ENCODE measurements around the gene PRLHR.

PRLHR gene

GRCh38 chr10:118547282-118547681 is 48.2 kb downstream of the PRLHR start:
- Histone ChIP-seq H3K36me3 (ENCODE audit: control insufficient read depth, low read depth, low read length) (no peaks in the 10 kb centered on the region), H3K9ac (ENCODE audit: low read length) (no peak overlapping the region), H3K27ac (ENCODE audit: low read length) (no peak overlapping the region), H3K4me1 (ENCODE audit: control insufficient read depth, low read depth, low read length) (no peaks in the 10 kb centered on the region), H3K27me3 (ENCODE audit: control insufficient read depth, insufficient read depth, low read length) (no peaks in the 10 kb centered on the region), H3K4me3 (ENCODE audit: low read length) (no peak overlapping the region), H3K9me3 (ENCODE audit: control insufficient read depth, low read depth, low read length) (no peaks in the 10 kb centered on the region)

GRCh38 chr10:118546479-118546878 is 49.0 kb downstream of the PRLHR start:
- no peak overlapping the region for H3K4me3 ChIP-seq (ENCODE audit: low read length)
- no peak overlapping the region for H3K27ac ChIP-seq (ENCODE audit: low read length)
- H3K27me3 ChIP-seq (ENCODE audit: control insufficient read depth, insufficient read depth, low read length) = no peaks in the 10 kb centered on the region
- H3K4me1 ChIP-seq (ENCODE audit: control insufficient read depth, low read depth, low read length) = no peaks in the 10 kb centered on the region
- H3K9ac ChIP-seq (ENCODE audit: low read length) = no peak overlapping the region
- no peaks in the 10 kb centered on the region for H3K9me3 ChIP-seq (ENCODE audit: control insufficient read depth, low read depth, low read length)
- no peaks in the 10 kb centered on the region for H3K36me3 ChIP-seq (ENCODE audit: control insufficient read depth, low read depth, low read length)

- H3K4me3 ChIP-seq (ENCODE audit: low read length) = no peak overlapping the region
- no peaks in the 10 kb centered on the region for H3K9me3 ChIP-seq (ENCODE audit: control insufficient read depth, low read depth, low read length)
- no peaks in the 10 kb centered on the region for H3K27me3 ChIP-seq (ENCODE audit: control insufficient read depth, insufficient read depth, low read length)
These were observed 50.1 kb downstream of the PRLHR start for GRCh38 chr10:118545381-118545780.

GRCh38 chr10:118544401-118544948 is 51.0 kb downstream of the PRLHR start:
- no peak overlapping the region for H3K27ac ChIP-seq (ENCODE audit: low read length)

More at GRCh38 chr10:118545381-118545780, 50.1 kb downstream of the PRLHR start:
- Histone ChIP-seq H3K9ac (ENCODE audit: low read length) (no peak overlapping the region), H3K27ac (ENCODE audit: low read length) (no peak overlapping the region), H3K4me1 (ENCODE audit: control insufficient read depth, low read depth, low read length) (no peaks in the 10 kb centered on the region), H3K36me3 (ENCODE audit: control insufficient read depth, low read depth, low read length) (no peaks in the 10 kb centered on the region)

GRCh38 chr10:118543714-118544400 is 51.6 kb downstream of the PRLHR start:
- Histone ChIP-seq H3K36me3 (ENCODE audit: control insufficient read depth, low read depth, low read length) (no peaks in the 10 kb centered on the region), H3K4me1 (ENCODE audit: control insufficient read depth, low read depth, low read length) (no peaks in the 10 kb centered on the region), H3K4me3 (ENCODE audit: low read length) (no peak overlapping the region), H3K27me3 (ENCODE audit: control insufficient read depth, insufficient read depth, low read length) (no peaks in the 10 kb centered on the region), H3K9ac (ENCODE audit: low read length) (no peak overlapping the region), H3K9me3 (ENCODE audit: control insufficient read depth, low read depth, low read length) (no peaks in the 10 kb centered on the region), H3K27ac (ENCODE audit: low read length) (no peak overlapping the region)

More at GRCh38 chr10:118544401-118544948, 51.0 kb downstream of the PRLHR start:
- no peak overlapping the region for H3K4me3 ChIP-seq (ENCODE audit: low read length)
- no peaks in the 10 kb centered on the region for H3K36me3 ChIP-seq (ENCODE audit: control insufficient read depth, low read depth, low read length)
- H3K9ac ChIP-seq (ENCODE audit: low read length) = no peak overlapping the region
- H3K27me3 ChIP-seq (ENCODE audit: control insufficient read depth, insufficient read depth, low read length) = no peaks in the 10 kb centered on the region
- no peaks in the 10 kb centered on the region for H3K9me3 ChIP-seq (ENCODE audit: control insufficient read depth, low read depth, low read length)
- H3K4me1 ChIP-seq (ENCODE audit: control insufficient read depth, low read depth, low read length) = no peaks in the 10 kb centered on the region

GRCh38 chr10:118542745-118543144 is 52.7 kb downstream of the PRLHR start:
- Histone ChIP-seq H3K4me1 (ENCODE audit: control insufficient read depth, low read depth, low read length) (no peaks in the 10 kb centered on the region), H3K9ac (ENCODE audit: low read length) (no peak overlapping the region), H3K4me3 (ENCODE audit: low read length) (no peak overlapping the region), H3K36me3 (ENCODE audit: control insufficient read depth, low read depth, low read length) (no peaks in the 10 kb centered on the region), H3K27me3 (ENCODE audit: control insufficient read depth, insufficient read depth, low read length) (no peaks in the 10 kb centered on the region), H3K9me3 (ENCODE audit: control insufficient read depth, low read depth, low read length) (no peaks in the 10 kb centered on the region), H3K27ac (ENCODE audit: low read length) (no peak overlapping the region)

GRCh38 chr10:118542205-118542604 is 53.2 kb downstream of the PRLHR start:
- H3K27me3 ChIP-seq (ENCODE audit: control insufficient read depth, insufficient read depth, low read length) = no peaks in the 10 kb centered on the region
- no peaks in the 10 kb centered on the region for H3K4me1 ChIP-seq (ENCODE audit: control insufficient read depth, low read depth, low read length)
- no peaks in the 10 kb centered on the region for H3K9me3 ChIP-seq (ENCODE audit: control insufficient read depth, low read depth, low read length)
- no peaks in the 10 kb centered on the region for H3K36me3 ChIP-seq (ENCODE audit: control insufficient read depth, low read depth, low read length)
- no peak overlapping the region for H3K9ac ChIP-seq (ENCODE audit: low read length)
- H3K27ac ChIP-seq (ENCODE audit: low read length) = no peak overlapping the region
- H3K4me3 ChIP-seq (ENCODE audit: low read length) = no peak overlapping the region

GRCh38 chr10:118541718-118542117 is 53.7 kb downstream of the PRLHR start:
- Histone ChIP-seq H3K4me3 (ENCODE audit: low read length) (no peak overlapping the region), H3K9me3 (ENCODE audit: control insufficient read depth, low read depth, low read length) (no peaks in the 10 kb centered on the region), H3K27me3 (ENCODE audit: control insufficient read depth, insufficient read depth, low read length) (no peaks in the 10 kb centered on the region), H3K27ac (ENCODE audit: low read length) (no peak overlapping the region), H3K9ac (ENCODE audit: low read length) (no peak overlapping the region), H3K36me3 (ENCODE audit: control insufficient read depth, low read depth, low read length) (no peaks in the 10 kb centered on the region), H3K4me1 (ENCODE audit: control insufficient read depth, low read depth, low read length) (no peaks in the 10 kb centered on the region)
